HG02884 (cell line): ENCODE data around the gene LYRM7.
"Not testable (repeated sequence)": the region's sequence is repeated elsewhere in the genome, so short reads cannot be mapped to it uniquely, and the experiment has no call there.

Experiments used
- ATAC-seq: cut with Tn5 transposase; IDR thresholded peaks from one replicate; pipeline ENCODE4 v1.9.1; 2021; ENCODE audit warnings: mild to moderate bottlenecking, moderate library complexity; ENCODE audit not compliant: unreplicated experiment

Gene LYRM7

GRCh38 chr5:131171276-131171810, 599 bp downstream of the LYRM7 start:
- ATAC-seq: peak; percentile 0

- no peak for ATAC-seq
Observed at GRCh38 chr5:131180407-131180806, 9.7 kb downstream of the LYRM7 start.

- ATAC-seq: no peak
Observed at GRCh38 chr5:131182839-131183238, 12.1 kb downstream of the LYRM7 start.

GRCh38 chr5:131185523-131186104, 14.9 kb downstream of the LYRM7 start:
- no peak for ATAC-seq

- no peak for ATAC-seq
Observed at GRCh38 chr5:131186561-131187256, 16.0 kb downstream of the LYRM7 start.

- ATAC-seq: no peak
Observed at GRCh38 chr5:131193106-131193505, 22.4 kb downstream of the LYRM7 start.

GRCh38 chr5:131193897-131194296, 23.2 kb downstream of the LYRM7 start:
- ATAC-seq: not testable (repeated sequence)

- no peak for ATAC-seq
Observed at GRCh38 chr5:131194725-131195124, 24.0 kb downstream of the LYRM7 start.

- ATAC-seq: no peak
Observed at GRCh38 chr5:131195696-131196095, 25.0 kb downstream of the LYRM7 start.

GRCh38 chr5:131196331-131196730, 25.6 kb downstream of the LYRM7 start:
- no peak for ATAC-seq

- ATAC-seq: no peak
Observed at GRCh38 chr5:131198625-131199024, 27.9 kb downstream of the LYRM7 start.

- ATAC-seq: no peak
Observed at GRCh38 chr5:131200560-131200959, 29.8 kb downstream of the LYRM7 start.

- no peak for ATAC-seq
Observed at GRCh38 chr5:131204964-131205363, 34.2 kb downstream of the LYRM7 start.

GRCh38 chr5:131206061-131206460, 35.3 kb downstream of the LYRM7 start:
- no peak for ATAC-seq

- ATAC-seq: no peak
Observed at GRCh38 chr5:131206772-131207171, 36.0 kb downstream of the LYRM7 start.

- ATAC-seq: no peak
Observed at GRCh38 chr5:131209175-131209505, 38.4 kb downstream of the LYRM7 start.

GRCh38 chr5:131209506-131210150, 38.9 kb downstream of the LYRM7 start:
- ATAC-seq: peak; percentile 87

- no peak for ATAC-seq
Observed at GRCh38 chr5:131210151-131210510, 39.4 kb downstream of the LYRM7 start.

- ATAC-seq: no peak
Observed at GRCh38 chr5:131211669-131212068, 40.9 kb downstream of the LYRM7 start.

GRCh38 chr5:131212471-131213021, 41.8 kb downstream of the LYRM7 start:
- peak; percentile 20 for ATAC-seq

GRCh38 chr5:131214609-131215227, 44.0 kb downstream of the LYRM7 start:
- no peak for ATAC-seq
